ENCODE data around the gene PANK2.
"Not testable (repeated sequence)": the region's sequence is repeated elsewhere in the genome, so short reads cannot be mapped to it uniquely, and the experiment has no call there.

PANK2 gene

DNA sequence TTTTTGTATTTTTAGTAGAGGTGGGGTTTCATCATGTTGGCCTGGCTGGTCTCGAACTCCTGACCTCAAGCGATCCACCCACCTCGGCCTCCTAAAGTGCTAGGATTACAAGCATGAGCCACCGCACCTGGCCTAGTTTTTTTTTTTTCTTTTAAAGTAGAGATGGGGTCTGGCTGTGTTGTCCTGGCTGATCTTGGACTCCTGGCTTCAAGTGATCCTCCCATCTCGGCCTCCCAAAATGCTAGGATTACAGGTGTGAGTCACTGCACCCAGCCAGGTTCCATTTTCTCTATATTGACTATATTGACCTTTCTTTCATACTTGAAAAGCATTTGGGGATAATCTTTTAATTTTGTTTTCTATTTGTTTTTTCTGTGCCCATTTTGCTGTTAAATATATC is 13.3 kb downstream of the PANK2 start:
- no peak for DNase-seq

DNA sequence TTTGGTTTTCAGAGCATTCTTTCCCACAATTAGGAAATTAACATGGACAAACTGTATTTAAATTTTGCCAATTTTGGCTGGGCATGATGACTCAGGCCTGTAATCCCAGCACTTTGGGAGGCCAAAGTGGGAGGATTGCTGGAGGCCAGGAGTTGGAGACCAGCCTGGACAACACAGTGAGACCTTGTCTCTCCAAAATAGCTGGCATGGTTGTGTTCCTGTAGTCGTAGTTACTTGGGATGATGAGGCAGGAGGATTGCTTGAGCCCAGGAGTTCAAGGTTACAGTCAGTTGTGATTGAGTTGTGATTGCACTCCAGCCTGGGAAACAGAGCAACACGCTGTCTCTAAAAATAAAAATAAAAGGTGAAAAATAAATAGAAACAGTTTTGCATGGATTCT is 15.0 kb downstream of the PANK2 start:
- no peak for DNase-seq

GRCh38 chr20:3904857-3905256 is 15.7 kb downstream of the PANK2 start:
- DNase-seq, result no peak

- DNase-seq, result not testable (repeated sequence)
These were observed 17.8 kb downstream of the PANK2 start for GRCh38 chr20:3906744-3907721.

- DNase-seq, result no peak
These were observed 19.5 kb downstream of the PANK2 start for GRCh38 chr20:3908667-3909066.

GRCh38 chr20:3909952-3910366 is 20.8 kb downstream of the PANK2 start:
- DNase-seq, result no peak

DNA sequence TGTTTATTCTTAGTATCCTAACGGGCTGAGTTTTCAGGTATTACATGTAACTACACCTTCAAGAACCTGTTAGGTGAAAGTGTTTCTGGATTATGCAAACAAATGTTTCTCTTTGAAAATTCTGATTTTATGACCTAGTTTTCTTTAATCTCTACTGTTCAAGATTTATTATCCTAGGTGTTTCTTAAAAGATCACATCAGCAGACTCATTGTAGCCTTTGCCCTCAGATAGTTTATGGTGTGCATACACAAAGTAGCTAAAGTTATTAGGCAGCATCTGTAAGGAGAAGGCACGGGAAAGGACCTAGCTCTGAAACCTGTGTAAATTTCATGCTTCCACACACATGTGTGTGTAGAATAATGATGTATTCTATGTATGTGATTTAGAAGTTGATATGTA is 21.7 kb downstream of the PANK2 start:
- DNase-seq, result no peak

DNA sequence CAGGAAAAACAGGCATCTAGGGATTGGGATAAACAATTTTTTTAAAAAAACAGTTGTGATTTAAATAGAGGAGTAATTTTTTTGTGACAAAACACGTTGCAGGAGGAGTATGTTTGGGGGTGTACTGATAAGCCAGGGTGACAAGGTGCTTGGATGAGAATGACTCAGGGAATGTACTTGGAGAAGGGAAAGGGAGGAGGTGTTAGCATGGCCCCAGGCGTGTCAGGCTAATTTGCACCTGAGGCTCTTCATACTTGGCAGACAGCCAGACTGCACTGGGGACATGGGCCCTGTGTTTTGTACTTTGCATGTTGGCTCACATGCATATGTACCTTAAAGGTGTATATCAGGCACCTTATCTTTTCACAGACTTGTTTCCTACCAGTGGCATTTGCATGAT is 22.8 kb downstream of the PANK2 start:
- no peak for DNase-seq

GRCh38 chr20:3914446-3914845 is 25.3 kb downstream of the PANK2 start:
- DNase-seq, result no peak

GRCh38 chr20:3915691-3916090 is 26.5 kb downstream of the PANK2 start:
- no peak for DNase-seq

DNA sequence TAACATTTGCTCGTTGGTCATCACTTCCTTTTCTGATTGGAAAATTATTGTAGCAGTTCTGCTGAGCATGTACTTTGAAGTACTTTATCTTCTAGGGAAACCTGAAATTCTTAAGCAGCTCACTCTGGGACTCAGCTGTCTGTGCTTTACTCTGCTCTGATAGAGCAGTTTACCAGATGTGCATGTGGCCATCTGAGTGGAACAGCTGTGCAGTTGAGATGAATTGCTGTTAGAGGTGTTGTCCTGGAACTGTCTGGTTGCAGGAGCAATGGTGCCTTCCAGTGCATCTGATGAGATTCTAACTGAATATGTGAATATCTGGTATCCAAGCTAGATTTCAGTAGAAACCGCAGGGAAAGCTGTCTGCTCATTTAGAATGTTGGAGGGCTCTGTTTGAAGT is 27.2 kb downstream of the PANK2 start:
- DNase-seq, result no peak

GRCh38 chr20:3919352-3919751 is 30.2 kb downstream of the PANK2 start:
- peak; percentile 49 for DNase-seq

DNA sequence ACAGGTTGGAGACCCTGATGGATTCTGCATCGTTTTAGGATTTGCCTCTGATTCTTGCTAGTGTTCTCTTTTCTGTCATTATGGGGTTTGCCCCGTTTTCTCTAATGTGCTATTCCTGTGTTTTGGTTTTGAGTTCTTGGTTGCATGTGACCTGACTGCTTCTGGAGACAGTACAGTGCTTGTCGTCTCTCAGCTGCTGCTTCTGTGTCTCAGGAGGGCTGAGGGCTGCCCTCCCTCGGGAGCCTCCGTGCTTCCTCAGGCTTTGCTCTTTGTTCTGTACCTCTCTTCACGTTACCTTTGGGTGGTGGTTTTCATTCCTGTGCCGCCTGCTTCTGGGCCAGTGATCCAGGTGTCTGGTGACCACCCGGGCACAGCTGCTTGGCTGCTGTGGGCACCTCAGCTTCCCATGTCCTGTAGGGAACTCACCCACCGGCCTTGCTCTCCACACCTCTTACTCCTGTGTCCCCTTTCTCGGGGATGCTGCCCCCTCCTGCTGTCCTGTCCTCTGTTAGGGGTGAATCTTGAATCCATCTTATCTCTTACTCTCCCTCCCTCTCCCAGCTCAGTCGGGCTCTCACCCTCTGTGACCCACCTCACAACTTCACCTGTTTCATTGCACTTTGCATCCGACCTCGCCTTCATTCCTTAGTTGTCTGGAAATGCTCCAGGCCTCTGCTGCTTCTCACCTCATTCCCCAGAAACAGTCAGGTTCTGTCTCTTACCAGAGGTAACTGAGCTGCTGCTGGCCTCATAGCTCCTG is 33.2 kb downstream of the PANK2 start:
- no peak for DNase-seq

DNA sequence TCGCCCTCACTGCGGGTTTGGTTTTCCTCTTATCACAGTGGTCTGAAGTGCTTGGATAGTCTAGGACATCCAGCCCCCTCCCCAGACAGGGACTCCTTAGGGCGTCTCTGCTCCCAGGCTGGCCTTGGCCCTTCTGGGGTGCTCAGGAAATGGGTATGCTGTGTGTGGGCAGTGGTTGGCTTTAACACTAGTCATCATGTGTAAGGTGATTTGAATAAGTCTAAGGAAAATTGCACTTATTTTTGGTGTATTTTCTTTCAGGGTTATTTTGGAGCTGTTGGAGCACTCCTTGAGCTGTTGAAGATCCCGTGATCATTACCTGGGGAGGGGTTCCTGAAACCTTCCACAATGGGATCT is 33.8 kb downstream of the PANK2 start:
- no peak for DNase-seq

GRCh38 chr20:3923818-3924217 is 34.6 kb downstream of the PANK2 start:
- no peak for DNase-seq

- no peak for DNase-seq
These were observed 35.3 kb downstream of the PANK2 start for GRCh38 chr20:3924304-3925112.

- no peak for DNase-seq
These were observed 36.0 kb downstream of the PANK2 start for GRCh38 chr20:3925113-3925695.

DNA sequence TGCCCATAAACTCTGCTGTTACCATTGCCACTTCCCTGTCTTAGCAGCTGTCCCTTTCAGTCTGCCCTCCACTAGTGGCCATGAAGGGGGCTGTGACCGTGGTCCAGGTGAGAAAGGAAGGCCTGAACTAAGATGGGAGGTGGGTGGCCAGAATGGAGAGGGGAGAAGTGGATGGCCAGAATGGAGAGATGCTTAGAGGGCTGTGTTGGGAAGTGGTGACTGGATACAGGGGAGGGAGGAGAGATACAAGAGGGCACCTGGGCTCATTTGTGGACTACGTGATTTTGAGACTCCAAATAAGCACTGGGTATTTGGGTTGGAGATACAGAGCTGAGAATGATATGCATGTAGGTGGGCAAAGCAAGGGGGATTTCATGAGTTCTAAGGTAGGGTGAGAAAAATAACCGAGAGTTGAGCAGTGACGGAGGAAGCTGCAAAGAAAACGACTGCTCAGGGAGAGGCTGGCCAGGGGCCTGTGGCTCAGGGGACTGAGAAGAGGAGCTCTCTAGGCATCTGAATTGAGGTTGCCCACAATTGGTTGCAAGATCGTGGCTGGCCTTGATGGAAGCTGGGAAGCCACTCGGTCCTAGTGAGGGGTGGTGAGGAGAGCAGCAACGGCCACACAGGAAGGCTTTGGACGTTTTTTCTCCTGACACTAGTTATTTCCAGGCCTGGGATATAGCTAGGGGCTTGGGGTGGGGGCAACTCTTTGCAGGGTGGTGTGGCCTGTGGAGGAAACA is 36.9 kb downstream of the PANK2 start:
- no peak for DNase-seq

DNA sequence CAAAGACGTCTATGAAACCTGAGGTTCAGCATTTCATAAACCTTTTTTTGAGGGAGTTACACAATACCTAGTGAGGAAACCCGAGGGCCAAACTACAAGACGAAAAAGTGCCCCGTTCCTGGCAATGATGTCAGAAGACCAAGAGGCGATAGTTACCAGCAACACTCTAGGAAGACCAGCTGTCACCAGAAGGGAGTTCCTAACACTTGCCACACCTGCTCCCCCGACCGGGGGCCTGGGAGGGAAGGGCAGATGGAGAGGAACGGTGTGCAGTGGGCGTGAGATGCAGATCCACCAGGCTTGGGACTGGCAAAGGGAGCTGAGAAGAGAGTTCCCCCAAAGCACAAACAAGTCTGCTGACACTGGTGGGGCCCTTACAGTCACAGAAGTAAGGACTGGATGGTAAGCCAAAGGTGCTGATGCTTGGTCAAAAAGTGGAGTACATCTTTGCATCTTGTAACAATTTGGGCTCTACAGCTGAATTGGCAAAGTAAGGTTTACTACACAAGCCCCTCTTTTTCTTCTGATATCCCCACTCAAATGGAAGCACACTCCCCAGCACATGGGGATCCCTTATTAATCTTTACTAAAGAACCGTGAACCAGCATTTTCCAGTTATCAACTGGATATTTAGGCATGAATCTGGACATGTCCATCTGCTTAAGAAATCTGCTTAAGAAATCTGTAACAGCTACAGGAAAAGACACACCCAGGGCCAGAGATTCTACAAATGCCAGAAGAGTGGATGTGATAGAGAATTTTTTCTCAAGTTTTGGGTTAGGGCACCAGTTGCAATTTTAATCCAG is 38.5 kb downstream of the PANK2 start:
- no peak for DNase-seq

GRCh38 chr20:3929713-3930060 is 40.5 kb downstream of the PANK2 start:
- no peak for DNase-seq

Measured in fibroblast of skin of right quadriceps (primary cell).